Spleen (tissue), 7 donors: ENCODE data around the gene ENOPH1.

Source experiments
- POLR2AphosphoS5 ChIP-seq, 3 donors: sonication (generic); formaldehyde crosslinking; IDR thresholded peaks; one replicate each; pipeline ENCODE4 v1.5.1; 2017; ENCODE audit warnings: antibody characterized with exemption in 3 of 3
- TF ChIP-seq, protein P1 (sequence below), 11 experiments: fragments of 200-600 bp in 7 of 11; fragments of 450-650 bp in 4 of 11; sonication (generic) in 4 of 11; IDR thresholded peaks in 8 of 11; conservative IDR thresholded peaks in 3 of 11; 1 replicate in 7 of 11; 2 replicates in 4 of 11; pipeline versions ENCODE4 v1.4.0 to v1.8.0; 2016 to 2021; ENCODE audit warnings: antibody characterized with exemption in 11 of 11, inconsistent platforms in 4 of 11, mild to moderate bottlenecking in 1 of 11
- donor health status: DM: no; HTN: no; CAD: no; lungs with moderate emphysema.
- donor health status: DM: no; HTN: no; CAD: no.
- donor health status: DM: no; HTN: no; CAD: no.

- TF ChIP-seq, protein P1, sequence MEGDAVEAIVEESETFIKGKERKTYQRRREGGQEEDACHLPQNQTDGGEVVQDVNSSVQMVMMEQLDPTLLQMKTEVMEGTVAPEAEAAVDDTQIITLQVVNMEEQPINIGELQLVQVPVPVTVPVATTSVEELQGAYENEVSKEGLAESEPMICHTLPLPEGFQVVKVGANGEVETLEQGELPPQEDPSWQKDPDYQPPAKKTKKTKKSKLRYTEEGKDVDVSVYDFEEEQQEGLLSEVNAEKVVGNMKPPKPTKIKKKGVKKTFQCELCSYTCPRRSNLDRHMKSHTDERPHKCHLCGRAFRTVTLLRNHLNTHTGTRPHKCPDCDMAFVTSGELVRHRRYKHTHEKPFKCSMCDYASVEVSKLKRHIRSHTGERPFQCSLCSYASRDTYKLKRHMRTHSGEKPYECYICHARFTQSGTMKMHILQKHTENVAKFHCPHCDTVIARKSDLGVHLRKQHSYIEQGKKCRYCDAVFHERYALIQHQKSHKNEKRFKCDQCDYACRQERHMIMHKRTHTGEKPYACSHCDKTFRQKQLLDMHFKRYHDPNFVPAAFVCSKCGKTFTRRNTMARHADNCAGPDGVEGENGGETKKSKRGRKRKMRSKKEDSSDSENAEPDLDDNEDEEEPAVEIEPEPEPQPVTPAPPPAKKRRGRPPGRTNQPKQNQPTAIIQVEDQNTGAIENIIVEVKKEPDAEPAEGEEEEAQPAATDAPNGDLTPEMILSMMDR (IDR thresholded peaks at IDR 0.05 in 8 of 11, conservative IDR thresholded peaks at IDR 0.05 in 3 of 11) = no peak
- no peak for TF ChIP-seq POLR2AphosphoS5 (IDR thresholded peaks at IDR 0.05)
Observed at GRCh38 chr4:82428526-82428968, 1.8 kb upstream of the ENOPH1 start.
